ENCODE results near the gene RNU6-1. TPM values are rescaled to one million over a fixed set of nuclear protein-coding genes. Genes with fewer than 3 reads are reported as not detected.

Gene RNU6-1
- total RNA-seq, 1 donor: not detected

GRCh38 chr15:67792250-67792942 lies 47.4 kb downstream of the RNU6-1 start:
- TF ChIP-seq CTCF (IDR thresholded peaks at IDR 0.05; ENCODE audit: insufficient read depth, low read depth, low read length): no peak
- no peak overlapping the region for H3K4me3 ChIP-seq (ENCODE audit: low read depth, low read length)
- no peak for DNase-seq (ENCODE audit: low read depth)

- DNase-seq (ENCODE audit: low read depth): no peak
- no peak overlapping the region for H3K4me3 ChIP-seq (ENCODE audit: low read depth, low read length)
- TF ChIP-seq CTCF (IDR thresholded peaks at IDR 0.05; ENCODE audit: insufficient read depth, low read depth, low read length): no peak
Measured at GRCh38 chr15:67790610-67791319, 49.1 kb downstream of the RNU6-1 start.

Small RNAs within 50 kb of the gene (small RNA-seq; reads per million reads assigned to genes)
- gene RNU6-1: 3.3 reads per million, percentile 71 among the genes with 10 or more reads in this experiment

Other genes with a start within 250 kb of the RNU6-1 start
- gene SKOR1, start 14.5 kb downstream of the RNU6-1 start, total RNA-seq: 0.32 TPM in 1 of 2 replicates, not detected in the other
- gene PIAS1, start 214.3 kb upstream of the RNU6-1 start, total RNA-seq: 28.9 and 46.1 TPM in 2 replicates

All from fibroblast of villous mesenchyme (primary cell).